Cardiac septum (tissue), 1 donor: ENCODE measurements around the gene PCGF6. TPM values are rescaled to one million over a fixed set of nuclear protein-coding genes. Genes with fewer than 3 reads are reported as not detected.
"Not testable (repeated sequence)": the region's sequence is repeated elsewhere in the genome, so short reads cannot be mapped to it uniquely, and the experiment has no call there.

Source experiments
- DNase-seq: peaks from one replicate; pipeline ENCODE4 v3.0.0-alpha.2; 2020; ENCODE audit warnings: low spot score
- intact Hi-C: fragments of 100-400 bp; cut with DNase I; formaldehyde crosslinking; loops from one replicate; pipeline ENCODE4 v1.14.0; 2022
- microRNA-seq: library from miRNA; unstranded; fragments of <30 nt; microRNA quantifications from one replicate; pipeline ENCODE4 v1.2.0, GENCODE V29; 2020
- total RNA-seq: library from RNA; stranded (reverse); fragmentation: NEBNext Ultra II Directional; extraction: Animal tissue kit (Norgen Biotek cat#: 25700); gene quantifications from one replicate; pipeline ENCODE4 v1.2.1, GENCODE V29; 2021
- donor health status: DM: no; HTN: no; CAD: no.

PCGF6 gene
- total RNA-seq, 1 donor from 2014 or later: 6.3 TPM

GRCh38 chr10:103265717-103266329 is 85.1 kb downstream of the PCGF6 start:
- no peak for DNase-seq
- intact Hi-C loops: no loop called here

GRCh38 chr10:103262229-103262628 is 88.7 kb downstream of the PCGF6 start:
- DNase-seq: no peak
- intact Hi-C loops: no loop called here

- intact Hi-C loops: no loop called here
- DNase-seq: no peak
Measured at GRCh38 chr10:103259989-103260388, 91.0 kb downstream of the PCGF6 start.

- intact Hi-C loops, DNase-seq: not testable (repeated sequence)
Measured at GRCh38 chr10:103258928-103259327, 92.0 kb downstream of the PCGF6 start.

GRCh38 chr10:103257812-103258211 is 93.1 kb downstream of the PCGF6 start:
- intact Hi-C loops: no loop called here

GRCh38 chr10:103256613-103257012 is 94.3 kb downstream of the PCGF6 start:
- DNase-seq: no peak
- intact Hi-C loops: no loop called here

More at GRCh38 chr10:103257812-103258211, 93.1 kb downstream of the PCGF6 start:
- DNase-seq: no peak

- intact Hi-C loops: no loop called here
- no peak for DNase-seq
Measured at GRCh38 chr10:103254538-103255325, 96.2 kb downstream of the PCGF6 start.

GRCh38 chr10:103254113-103254512 is 96.8 kb downstream of the PCGF6 start:
- no peak for DNase-seq
- intact Hi-C loops: no loop called here

Small RNA genes within 50 kb of the gene (microRNA-seq; reads per million reads assigned to microRNA genes)
- gene MIR1307: 701 reads per million, percentile 82 among the genes with 10 or more reads in this experiment

Other genes starting within 250 kb of the PCGF6 start
- gene NT5C2, start 157.9 kb downstream of the PCGF6 start, total RNA-seq: 94.0 TPM
- not detected for gene RPEL1, start 105.3 kb downstream of the PCGF6 start, total RNA-seq
- gene INA, start 74.0 kb downstream of the PCGF6 start, total RNA-seq: 0.08 TPM
- gene TAF5, start 16.8 kb upstream of the PCGF6 start, total RNA-seq: 1.4 TPM
- 958 TPM for gene ATP5MK, start 45.3 kb upstream of the PCGF6 start, total RNA-seq
- gene PDCD11, start 45.5 kb upstream of the PCGF6 start, total RNA-seq: 15.5 TPM
- gene CALHM2, start 101.2 kb upstream of the PCGF6 start, total RNA-seq: 12.7 TPM
- not detected for gene CALHM1, start 107.8 kb upstream of the PCGF6 start, total RNA-seq
- not detected for gene CALHM3, start 128.1 kb upstream of the PCGF6 start, total RNA-seq
- gene NEURL1, start 142.6 kb upstream of the PCGF6 start, total RNA-seq: 0.54 TPM